ENCODE results near the gene CYP4B1.

GRCh38 chr1:46820560-46821060 is 21.8 kb downstream of the CYP4B1 start:
- TF ChIP-seq EP300 (IDR thresholded peaks at IDR 0.05; ENCODE audit: borderline replicate concordance) (no peak), YY1 (IDR thresholded peaks at IDR 0.05; ENCODE audit: low read depth) (no peak)
